ENCODE measurements around the gene ZNF487. TPM values are rescaled to one million over a fixed set of nuclear protein-coding genes. Genes with fewer than 3 reads are reported as not detected.

ZNF487 gene
- total RNA-seq, 1 donor from 2014 or later, result 7.1 TPM

DNA sequence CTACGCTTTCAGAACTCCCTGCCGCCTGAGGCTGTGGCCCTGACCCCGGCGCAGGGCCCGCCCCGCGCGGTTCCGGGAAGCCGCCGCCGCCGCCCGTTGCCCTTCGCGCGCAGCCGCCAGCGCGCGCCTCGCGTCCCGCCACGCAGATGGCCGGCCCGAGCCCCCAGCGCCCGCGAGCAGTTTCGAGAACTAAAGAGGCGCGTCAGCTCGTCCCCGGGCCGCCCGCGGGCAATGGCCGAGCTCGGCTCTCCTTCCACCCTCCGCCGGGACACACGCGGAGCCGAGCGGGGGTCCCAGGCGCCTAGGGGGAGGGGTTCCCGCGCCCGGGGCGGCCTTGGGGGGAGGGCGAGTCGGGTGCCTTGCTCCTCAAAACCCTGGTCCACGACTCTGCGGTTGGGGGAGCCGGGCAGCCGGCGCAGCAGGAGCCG lies 29.7 kb upstream of the ZNF487 start:
- peaks cover 4% of the 10 kb centered on the region for H3K36me3 Mint-ChIP-seq (ENCODE audit: insufficient read depth)
- H3K27me3 Mint-ChIP-seq, result no peaks in the 10 kb centered on the region
- no peak for TF ChIP-seq CTCF (IDR thresholded peaks at IDR 0.05; ENCODE audit: unreplicated experiment)
- H3K27ac Mint-ChIP-seq, result peak overlapping the region; percentile 98
- H3K4me1 Mint-ChIP-seq (ENCODE audit: low read depth), result peaks cover 20% of the 10 kb centered on the region
- H3K9me3 Mint-ChIP-seq (ENCODE audit: low read depth), result no peaks in the 10 kb centered on the region
- peak overlapping the region; percentile 93 for H3K4me3 Mint-ChIP-seq (ENCODE audit: low read depth)
- DNase-seq (ENCODE audit: low spot score, unreplicated experiment), result peak; percentile 31

DNA sequence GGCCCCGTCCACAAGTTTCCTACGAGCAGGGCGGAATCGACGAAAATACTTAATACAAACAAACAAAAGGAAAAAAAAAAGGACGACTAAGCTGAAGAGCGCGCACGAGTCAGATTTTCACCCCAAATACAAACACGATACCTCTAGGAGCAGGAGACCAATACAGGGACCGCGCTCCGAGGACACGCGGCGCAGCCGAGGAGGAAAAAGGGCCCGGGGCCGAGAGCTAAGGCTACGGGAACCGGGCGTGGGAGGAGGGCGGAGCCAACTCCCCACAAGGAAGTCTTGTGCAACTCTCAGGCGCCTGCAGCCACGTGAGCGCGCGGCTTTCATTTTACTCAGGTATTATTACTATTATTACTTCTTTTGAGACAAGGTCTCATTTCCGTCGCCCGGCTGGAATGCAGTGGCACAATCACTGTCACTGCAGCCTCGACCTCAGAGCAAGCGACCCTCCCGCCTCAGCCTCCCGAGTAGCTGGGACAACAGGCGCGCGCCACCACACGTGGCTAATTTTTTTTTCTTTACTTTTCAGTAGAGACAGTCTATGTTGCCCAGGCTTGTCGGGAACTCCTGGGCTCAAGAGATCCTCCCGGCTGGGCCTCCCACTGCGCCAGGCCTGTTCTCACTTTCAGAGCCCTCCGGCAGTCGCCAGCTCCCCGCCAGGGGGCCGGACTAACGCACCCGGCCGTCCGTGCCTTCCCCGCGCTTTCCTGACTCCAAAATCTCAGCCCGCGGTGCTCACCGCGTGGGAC lies 29.2 kb upstream of the ZNF487 start:
- Mint-ChIP-seq H3K27ac (peak overlapping the region; percentile 98), H3K4me1 (ENCODE audit: low read depth) (peaks cover 17% of the 10 kb centered on the region), H3K36me3 (ENCODE audit: insufficient read depth) (peaks cover 4% of the 10 kb centered on the region), H3K9me3 (ENCODE audit: low read depth) (no peaks in the 10 kb centered on the region), H3K4me3 (ENCODE audit: low read depth) (peak overlapping the region; percentile 93), H3K27me3 (no peaks in the 10 kb centered on the region)
- TF ChIP-seq CTCF (IDR thresholded peaks at IDR 0.05; ENCODE audit: unreplicated experiment), result peak; percentile 62
- peak; percentile 49 for DNase-seq (ENCODE audit: low spot score, unreplicated experiment)

- peaks cover 13% of the 10 kb centered on the region for H3K4me1 Mint-ChIP-seq (ENCODE audit: low read depth)
- H3K27ac Mint-ChIP-seq, result peak overlapping the region; percentile 98
- H3K9me3 Mint-ChIP-seq (ENCODE audit: low read depth), result no peaks in the 10 kb centered on the region
- peak; percentile 11 for TF ChIP-seq CTCF (IDR thresholded peaks at IDR 0.05; ENCODE audit: unreplicated experiment)
- no peak for DNase-seq (ENCODE audit: low spot score, unreplicated experiment)
- H3K27me3 Mint-ChIP-seq, result no peaks in the 10 kb centered on the region
- H3K4me3 Mint-ChIP-seq (ENCODE audit: low read depth), result peak overlapping the region; percentile 93
- peaks cover 1% of the 10 kb centered on the region for H3K36me3 Mint-ChIP-seq (ENCODE audit: insufficient read depth)
Measured at GRCh38 chr10:43408331-43408709, 28.6 kb upstream of the ZNF487 start.

- Mint-ChIP-seq H3K4me1 (ENCODE audit: low read depth) (peaks cover 11% of the 10 kb centered on the region), H3K27ac (peak within 1 kb of the TSS; percentile 98), H3K4me3 (ENCODE audit: low read depth) (peak within 1 kb of the TSS; percentile 93), H3K27me3 (no peaks in the 10 kb centered on the region), H3K36me3 (ENCODE audit: insufficient read depth) (no peaks in the 10 kb centered on the region), H3K9me3 (ENCODE audit: low read depth) (no peaks in the 10 kb centered on the region)
- TF ChIP-seq CTCF (IDR thresholded peaks at IDR 0.05; ENCODE audit: unreplicated experiment), result no peak
- DNase-seq (ENCODE audit: low spot score, unreplicated experiment), result peak; percentile 89
Measured at GRCh38 chr10:43408710-43409384, 28.1 kb upstream of the ZNF487 start, which contains the start of gene HNRNPF. TSS of gene HNRNPF (minus strand) at chr10:43409186. CDS start at chr10:43387884, 21,302 bp downstream.

DNA sequence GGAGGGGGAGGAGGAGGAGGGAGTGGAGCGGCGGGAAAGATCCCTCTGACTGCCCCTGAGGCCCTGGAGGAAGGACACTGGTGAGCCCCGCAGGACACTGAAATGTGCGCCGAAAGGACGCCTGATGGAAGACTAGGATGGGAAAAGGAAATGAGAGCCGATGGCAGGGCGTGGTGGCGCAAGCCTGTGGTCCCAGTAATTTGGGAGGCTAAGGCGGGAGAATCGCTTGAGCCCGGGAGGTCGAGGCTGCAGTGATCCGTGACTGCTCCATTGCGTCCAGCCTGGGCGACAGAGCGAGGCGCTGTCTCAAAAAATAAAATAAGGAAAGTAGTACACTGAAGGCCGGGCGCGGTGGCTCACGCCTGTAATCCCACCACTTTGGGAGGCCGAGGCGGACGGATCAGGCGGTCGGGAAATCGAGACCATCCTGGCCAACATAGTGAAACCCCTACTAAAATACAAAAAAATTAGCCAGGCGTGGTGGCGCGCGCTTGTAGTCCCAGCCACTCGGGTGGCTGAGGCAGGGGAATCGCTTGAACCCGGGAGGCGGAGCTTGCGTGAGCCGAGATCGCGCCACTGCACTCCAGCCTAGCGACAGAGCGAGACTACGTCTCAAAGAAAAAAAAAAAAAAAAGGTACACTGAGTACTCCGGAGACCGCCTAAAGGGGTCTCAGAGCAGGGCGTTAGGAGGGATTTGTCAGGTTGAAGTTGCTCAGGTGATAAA lies 27.4 kb upstream of the ZNF487 start:
- Mint-ChIP-seq H3K27ac (peak overlapping the region; percentile 98), H3K9me3 (ENCODE audit: low read depth) (no peaks in the 10 kb centered on the region), H3K4me3 (ENCODE audit: low read depth) (peak overlapping the region; percentile 93), H3K27me3 (no peaks in the 10 kb centered on the region), H3K36me3 (ENCODE audit: insufficient read depth) (no peaks in the 10 kb centered on the region), H3K4me1 (ENCODE audit: low read depth) (peaks cover 9% of the 10 kb centered on the region)
- no peak for DNase-seq (ENCODE audit: low spot score, unreplicated experiment)
- no peak for TF ChIP-seq CTCF (IDR thresholded peaks at IDR 0.05; ENCODE audit: unreplicated experiment)

Data from progenitor cell of endocrine pancreas (in vitro differentiated cells).